Kidney (tissue), 14 donors: Measurements from ENCODE around the gene PLAU. TPM values are rescaled to one million over a fixed set of nuclear protein-coding genes. Genes with fewer than 3 reads are reported as not detected.

Experiments
- DNase-seq, 5 donors: peaks; one replicate each; pipeline ENCODE4 v3.0.0-alpha.2; 2013 to 2020
- FAIRE-seq: peaks from 2 replicates; lab custom pipeline; 2012; peaks lifted over from hg19 to GRCh38; lab: Jason Lieb, UNC
- H3K27ac ChIP-seq, 2 donors: one replicate each; pipeline ENCODE4 v1.7.0; 2013; ENCODE audit warnings: low read depth in 2 of 2, low read length in 2 of 2, inconsistent platforms in 1 of 2
- H3K27me3 ChIP-seq: one replicate; pipeline ENCODE4 v1.7.1; 2013; ENCODE audit warnings: low read length, inconsistent platforms; ENCODE audit not compliant: control insufficient read depth, insufficient read depth
- H3K36me3 ChIP-seq, 3 donors: one replicate each; pipeline versions ENCODE4 v1.7.0 to v1.7.1; 2013; ENCODE audit warnings: low read length in 3 of 3, control low read depth in 1 of 3, inconsistent platforms in 1 of 3; ENCODE audit not compliant: insufficient read depth in 3 of 3, control insufficient read depth in 2 of 3
- H3K4me1 ChIP-seq, 3 donors: one replicate each; pipeline versions ENCODE4 v1.7.0 to v1.7.1; 2013; ENCODE audit warnings: low read length in 3 of 3, inconsistent platforms in 1 of 3, low read depth in 1 of 3; ENCODE audit not compliant: control insufficient read depth in 2 of 3, insufficient read depth in 2 of 3
- H3K4me3 ChIP-seq, 3 donors: one replicate each; pipeline versions ENCODE4 v1.7.0 to v1.8.1; 2013; ENCODE audit warnings: low read length in 3 of 3, control low read depth in 1 of 3, inconsistent platforms in 1 of 3
- H3K9ac ChIP-seq, 3 donors: one replicate each; pipeline versions ENCODE4 v1.7.0 to v1.7.1; 2013; ENCODE audit warnings: low read length in 3 of 3, control low read depth in 1 of 3, inconsistent platforms in 1 of 3
- H3K9me3 ChIP-seq, 3 donors: one replicate each; pipeline versions ENCODE4 v1.7.0 to v1.7.1; 2013; ENCODE audit warnings: low read length in 3 of 3, control low read depth in 1 of 3, inconsistent platforms in 1 of 3; ENCODE audit not compliant: control insufficient read depth in 2 of 3, insufficient read depth in 1 of 3
- intact Hi-C: fragments of 100-400 bp; cut with DNase I; formaldehyde crosslinking; loops from one replicate; pipeline ENCODE4 v1.11.1; 2022
- polyA plus RNA-seq: library from polyadenylated mRNA; stranded (reverse); fragments of 350-450 nt; fragmentation: Illumina TruSeq; extraction: RNeasy Lipid Tissue Mini Kit (QIAGEN cat#74804); gene quantifications from one replicate; pipeline ENCODE4 v1.2.3, GENCODE V29; 2014; ENCODE audit warnings: low read depth, low replicate concordance; ENCODE audit not compliant: insufficient read depth
- total RNA-seq: library from RNA; stranded (reverse); fragmentation: NEBNext Ultra II Directional; extraction: Animal tissue kit (Norgen Biotek cat#: 25700); gene quantifications from one replicate; pipeline ENCODE4 v1.2.1, GENCODE V29; 2021
- TF ChIP-seq, protein P1 (sequence below): IDR thresholded peaks from 3 replicates; pipeline ENCODE4 v1.5.1; 2012; ENCODE audit warnings: mild to moderate bottlenecking, moderate library complexity, borderline replicate concordance; ENCODE audit not compliant: insufficient read depth; ENCODE audit errors: extremely low read depth
- donor health status: control.
- donor health status: control.
- donor health status: control.
- donor health status: control.
- donor health status: control.
- donor health status: DM: yes; HTN: yes; CAD: no.
- donor health status: Normal renal cell carcinoma (clear cell type).

PLAU gene
- total and polyA plus RNA-seq, 2 donors from 2014 or later, result 40.8 to 82.5 TPM

DNA sequence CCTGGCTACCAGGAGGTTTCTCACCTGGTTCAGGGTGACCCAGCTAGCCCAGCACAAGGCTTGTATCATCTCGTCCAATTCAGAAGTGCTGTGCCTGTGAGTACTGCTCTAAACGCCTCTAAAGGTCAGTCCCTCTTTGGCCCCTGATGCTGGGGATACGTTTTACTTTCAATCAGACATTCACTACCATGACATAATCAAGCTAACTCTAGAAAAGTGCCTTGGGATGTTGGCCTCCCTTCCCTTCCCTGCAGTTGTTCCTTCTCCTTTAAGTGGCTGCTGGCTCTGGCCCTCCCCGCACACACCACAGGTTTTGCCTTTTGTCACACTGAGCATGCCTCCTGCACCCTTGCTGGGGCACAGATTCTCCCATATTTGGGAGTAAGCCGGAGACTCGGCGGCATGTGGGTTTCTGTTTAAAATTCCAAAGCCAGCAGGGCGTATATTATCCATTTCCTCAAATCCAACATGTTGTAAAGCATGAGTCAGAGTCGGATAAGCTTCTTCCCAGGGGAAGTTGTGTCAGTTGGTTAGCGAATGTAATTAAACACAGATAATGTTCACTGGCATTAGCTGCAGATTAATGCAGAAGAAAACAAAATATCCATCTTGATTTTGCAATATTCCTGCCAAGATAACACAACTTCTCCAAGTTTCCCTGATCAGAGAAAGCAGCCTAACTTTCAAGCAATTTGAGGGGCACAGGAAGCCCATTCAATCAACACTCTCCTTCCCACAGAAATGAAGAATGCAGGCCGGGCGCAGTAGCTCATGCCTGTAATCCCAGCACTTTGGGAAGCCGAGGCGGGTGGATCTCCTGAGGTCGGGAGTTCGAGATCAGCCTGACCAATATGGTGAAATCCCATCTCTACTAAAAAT is 55.2 kb downstream of the PLAU start:
- Histone ChIP-seq H3K9me3 (no peaks in the 10 kb centered on the region), H3K27me3 (no peaks in the 10 kb centered on the region), H3K9ac (peak overlapping the region; percentile 15 to 54 (median 53)), H3K36me3 (no peaks in the 10 kb centered on the region), H3K4me3 (peak overlapping the region in 2 of 3 donors; percentile 17 to 32), H3K4me1 (peaks cover 2 to 8% (median 5%) of the 10 kb centered on the region in 3 donors), H3K27ac (peak overlapping the region; percentile 82 to 84)
- intact Hi-C loops, result no loop called here
- TF ChIP-seq, protein P1, sequence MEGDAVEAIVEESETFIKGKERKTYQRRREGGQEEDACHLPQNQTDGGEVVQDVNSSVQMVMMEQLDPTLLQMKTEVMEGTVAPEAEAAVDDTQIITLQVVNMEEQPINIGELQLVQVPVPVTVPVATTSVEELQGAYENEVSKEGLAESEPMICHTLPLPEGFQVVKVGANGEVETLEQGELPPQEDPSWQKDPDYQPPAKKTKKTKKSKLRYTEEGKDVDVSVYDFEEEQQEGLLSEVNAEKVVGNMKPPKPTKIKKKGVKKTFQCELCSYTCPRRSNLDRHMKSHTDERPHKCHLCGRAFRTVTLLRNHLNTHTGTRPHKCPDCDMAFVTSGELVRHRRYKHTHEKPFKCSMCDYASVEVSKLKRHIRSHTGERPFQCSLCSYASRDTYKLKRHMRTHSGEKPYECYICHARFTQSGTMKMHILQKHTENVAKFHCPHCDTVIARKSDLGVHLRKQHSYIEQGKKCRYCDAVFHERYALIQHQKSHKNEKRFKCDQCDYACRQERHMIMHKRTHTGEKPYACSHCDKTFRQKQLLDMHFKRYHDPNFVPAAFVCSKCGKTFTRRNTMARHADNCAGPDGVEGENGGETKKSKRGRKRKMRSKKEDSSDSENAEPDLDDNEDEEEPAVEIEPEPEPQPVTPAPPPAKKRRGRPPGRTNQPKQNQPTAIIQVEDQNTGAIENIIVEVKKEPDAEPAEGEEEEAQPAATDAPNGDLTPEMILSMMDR, result no peak
- peak; percentile 74 to 96 (median 90) for DNase-seq
- FAIRE-seq, result peak; percentile 74

DNA sequence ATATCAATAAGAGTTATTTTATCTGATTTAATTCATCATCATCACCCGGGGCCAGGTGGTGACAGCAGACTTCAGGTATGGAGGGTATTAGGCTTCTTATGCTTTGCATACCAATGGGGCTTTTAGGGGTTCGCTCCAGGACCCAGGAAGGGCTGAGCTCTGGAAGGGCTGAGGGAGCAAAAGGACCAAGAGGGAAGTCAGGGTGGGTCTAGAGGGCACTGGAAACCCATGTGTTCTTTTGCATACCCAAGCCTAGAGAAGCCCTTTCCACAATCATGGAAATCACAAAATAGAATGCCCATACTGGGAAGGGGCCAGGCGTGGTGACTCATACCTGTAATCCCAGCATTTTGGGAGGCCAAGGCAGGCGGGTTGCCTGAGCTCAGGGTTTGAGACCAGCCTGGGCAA is 56.1 kb downstream of the PLAU start:
- DNase-seq (no peak), FAIRE-seq (no peak)
- Histone ChIP-seq H3K4me3 (no peak overlapping the region), H3K36me3 (no peaks in the 10 kb centered on the region), H3K27ac (no peak overlapping the region), H3K27me3 (no peaks in the 10 kb centered on the region), H3K9ac (no peak overlapping the region), H3K9me3 (no peaks in the 10 kb centered on the region), H3K4me1 (peaks cover 2 to 8% (median 5%) of the 10 kb centered on the region in 3 donors)
- intact Hi-C loops, result no loop called here
- TF ChIP-seq, protein P1, result no peak

Other genes with a start within 250 kb of the PLAU start
- gene AGAP5, start 213.0 kb upstream of the PLAU start, total RNA-seq, result 9.9 TPM
- 3.8 TPM for gene AGAP5, start 213.0 kb upstream of the PLAU start, polyA plus RNA-seq
- 66.9 TPM for gene SEC24C, start 166.8 kb upstream of the PLAU start, total RNA-seq
- gene SEC24C, start 166.8 kb upstream of the PLAU start, polyA plus RNA-seq, result 39.2 TPM
- 23.4 TPM for gene CHCHD1, start 129.1 kb upstream of the PLAU start, total RNA-seq
- gene CHCHD1, start 129.1 kb upstream of the PLAU start, polyA plus RNA-seq, result 105 TPM
- gene ZSWIM8, start 125.5 kb upstream of the PLAU start, total RNA-seq, result 91.8 TPM
- gene ZSWIM8, start 125.5 kb upstream of the PLAU start, polyA plus RNA-seq, result 96.7 TPM
- 42.6 TPM for gene NDST2, start 99.5 kb upstream of the PLAU start, total RNA-seq
- 11.7 TPM for gene NDST2, start 99.5 kb upstream of the PLAU start, polyA plus RNA-seq
- 29.1 TPM for gene CAMK2G, start 36.6 kb upstream of the PLAU start, total RNA-seq
- gene CAMK2G, start 36.6 kb upstream of the PLAU start, polyA plus RNA-seq, result 21.0 TPM
- gene VCL, start 87.0 kb downstream of the PLAU start, total RNA-seq, result 167 TPM
- 23.8 TPM for gene VCL, start 87.0 kb downstream of the PLAU start, polyA plus RNA-seq
- gene AP3M1, start 239.7 kb downstream of the PLAU start, total RNA-seq, result 30.1 TPM
- 14.6 TPM for gene AP3M1, start 239.7 kb downstream of the PLAU start, polyA plus RNA-seq
- gene ADK, start 240.1 kb downstream of the PLAU start, total RNA-seq, result 33.0 TPM
- 38.3 TPM for gene ADK, start 240.1 kb downstream of the PLAU start, polyA plus RNA-seq